Smooth muscle cell (in vitro differentiated cells): Measurements from ENCODE around the gene EHBP1L1. TPM values are rescaled to one million over a fixed set of nuclear protein-coding genes. Genes with fewer than 3 reads are reported as not detected.
"Not testable (repeated sequence)": the region's sequence is repeated elsewhere in the genome, so short reads cannot be mapped to it uniquely, and the experiment has no call there.

Experiments used
- DNase-seq: peaks from one replicate; lab custom pipeline; 2025; ENCODE audit not compliant: unreplicated experiment; lab: John Stamatoyannopoulos, UW
- H2AFZ ChIP-seq: fragments of 200-600 bp; sonication (generic); 2 replicates; pipeline ENCODE4 v1.6.0; 2016; ENCODE audit warnings: antibody characterized with exemption, low read depth, mild to moderate bottlenecking
- H3F3A ChIP-seq: fragments of 200-600 bp; sonication (generic); 2 replicates; pipeline ENCODE4 v1.6.0; 2017; ENCODE audit warnings: antibody characterized with exemption, low read depth
- H3K27ac ChIP-seq: fragments of 200-600 bp; sonication (generic); 2 replicates; pipeline ENCODE4 v1.5.1; 2016; ENCODE audit warnings: low read depth, mild to moderate bottlenecking
- H3K27me3 ChIP-seq: fragments of 200-600 bp; sonication (generic); 2 replicates; pipeline ENCODE4 v1.6.1; 2016; ENCODE audit warnings: low read depth, mild to moderate bottlenecking
- H3K36me3 ChIP-seq: fragments of 200-600 bp; sonication (generic); 2 replicates; pipeline ENCODE4 v1.5.1; 2016; ENCODE audit warnings: low read depth
- H3K4me1 ChIP-seq: fragments of 200-600 bp; sonication (generic); 2 replicates; pipeline ENCODE4 v1.5.1; 2016; ENCODE audit warnings: low read depth
- H3K4me2 ChIP-seq: fragments of 200-600 bp; sonication (generic); 2 replicates; pipeline ENCODE4 v1.6.0; 2016; ENCODE audit warnings: mild to moderate bottlenecking
- H3K4me3 ChIP-seq: fragments of 200-600 bp; sonication (generic); 2 replicates; pipeline ENCODE4 v1.5.1; 2016; ENCODE audit warnings: mild to moderate bottlenecking
- H3K79me2 ChIP-seq: fragments of 200-600 bp; sonication (generic); 2 replicates; pipeline ENCODE4 v1.6.0; 2016; ENCODE audit warnings: low read depth, mild to moderate bottlenecking
- H3K9ac ChIP-seq: fragments of 200-600 bp; sonication (generic); 2 replicates; pipeline ENCODE4 v1.6.0; 2016; ENCODE audit warnings: low read depth
- H3K9me3 ChIP-seq: fragments of 200-600 bp; sonication (generic); replicated peaks from 2 replicates; pipeline ENCODE4 v1.5.1; 2016; ENCODE audit warnings: low read depth
- H4K20me1 ChIP-seq: fragments of 200-600 bp; sonication (generic); 2 replicates; pipeline ENCODE4 v1.6.0; 2016; ENCODE audit warnings: low read depth
- WGBS: methylation state at CpG from one replicate; pipeline ENCODE4 v1.1.7; 2016; ENCODE audit warnings: low lambda C conversion rate; 5-methylcytosine and 5-hydroxymethylcytosine counted together
- polyA plus RNA-seq: library from polyadenylated mRNA; unstranded; fragments of >200 nt; fragmentation: Nextera tagmentation; extraction: Ambion mirVana; gene quantifications from 2 replicates; pipeline ENCODE4 v1.2.1, GENCODE V29; 2016
- total RNA-seq: library from RNA; depleted of rRNA; stranded (reverse); fragments of >200 nt; gene quantifications from 2 replicates; pipeline ENCODE4 v1.2.3, GENCODE V29; 2014
- TF ChIP-seq, protein P1 (sequence below): fragments of 200-600 bp; sonication (generic); IDR thresholded peaks from 2 replicates; pipeline ENCODE4 v1.5.1; 2017; ENCODE audit warnings: borderline replicate concordance, mild to moderate bottlenecking, antibody characterized with exemption; ENCODE audit not compliant: insufficient read depth, poor library complexity, severe bottlenecking

EHBP1L1 gene
- total and polyA plus RNA-seq, 2 experiments from 2014 or later, result 5.1 to 29.5 TPM

DNA sequence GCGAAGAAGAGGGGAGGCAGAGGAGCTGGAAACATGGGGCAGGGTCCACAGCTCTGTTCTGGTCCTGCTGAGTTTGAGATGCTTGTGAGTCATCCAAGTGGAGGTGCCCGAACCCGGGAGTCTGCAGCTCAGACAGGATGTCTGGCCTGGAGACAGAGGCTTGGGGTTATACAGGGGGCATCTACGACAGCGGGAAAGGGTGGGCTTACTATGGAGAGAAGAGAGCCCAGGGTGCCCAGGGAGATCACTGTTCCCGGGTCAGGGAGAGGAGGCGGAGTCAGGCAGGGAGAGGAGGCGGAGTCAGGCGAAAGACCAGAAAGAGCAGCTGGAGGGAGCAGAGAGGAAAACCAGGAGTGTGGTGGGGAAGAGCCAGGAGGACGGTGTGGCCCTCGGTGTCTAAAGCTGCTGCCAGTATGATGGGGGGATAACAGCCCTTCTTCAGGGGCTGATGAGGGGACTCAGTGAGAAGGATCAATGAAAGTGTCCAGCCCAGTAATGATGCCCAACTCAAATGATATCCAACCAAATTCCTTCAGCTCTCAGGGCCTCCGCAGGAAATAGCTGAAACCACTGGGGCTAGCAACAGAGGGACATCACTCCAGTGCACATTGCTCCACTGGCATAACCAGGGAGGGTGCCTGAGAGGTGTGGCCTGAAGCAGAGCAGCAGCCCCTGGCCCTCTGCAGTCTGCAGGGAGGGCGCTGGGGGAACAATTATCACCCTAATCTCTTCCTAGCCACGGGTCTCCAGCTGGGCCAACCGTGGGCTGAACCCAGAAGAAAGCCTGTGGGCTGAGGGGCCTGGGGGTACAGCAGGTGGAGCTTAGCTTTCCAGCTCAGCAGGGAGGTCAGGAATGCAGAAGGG lies 15.1 kb upstream of the EHBP1L1 start:
- H4K20me1 ChIP-seq, result no peaks in the 10 kb centered on the region
- peaks cover 5% of the 10 kb centered on the region for H3K79me2 ChIP-seq
- TF ChIP-seq, protein P1, sequence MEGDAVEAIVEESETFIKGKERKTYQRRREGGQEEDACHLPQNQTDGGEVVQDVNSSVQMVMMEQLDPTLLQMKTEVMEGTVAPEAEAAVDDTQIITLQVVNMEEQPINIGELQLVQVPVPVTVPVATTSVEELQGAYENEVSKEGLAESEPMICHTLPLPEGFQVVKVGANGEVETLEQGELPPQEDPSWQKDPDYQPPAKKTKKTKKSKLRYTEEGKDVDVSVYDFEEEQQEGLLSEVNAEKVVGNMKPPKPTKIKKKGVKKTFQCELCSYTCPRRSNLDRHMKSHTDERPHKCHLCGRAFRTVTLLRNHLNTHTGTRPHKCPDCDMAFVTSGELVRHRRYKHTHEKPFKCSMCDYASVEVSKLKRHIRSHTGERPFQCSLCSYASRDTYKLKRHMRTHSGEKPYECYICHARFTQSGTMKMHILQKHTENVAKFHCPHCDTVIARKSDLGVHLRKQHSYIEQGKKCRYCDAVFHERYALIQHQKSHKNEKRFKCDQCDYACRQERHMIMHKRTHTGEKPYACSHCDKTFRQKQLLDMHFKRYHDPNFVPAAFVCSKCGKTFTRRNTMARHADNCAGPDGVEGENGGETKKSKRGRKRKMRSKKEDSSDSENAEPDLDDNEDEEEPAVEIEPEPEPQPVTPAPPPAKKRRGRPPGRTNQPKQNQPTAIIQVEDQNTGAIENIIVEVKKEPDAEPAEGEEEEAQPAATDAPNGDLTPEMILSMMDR, result no peak
- no peak for DNase-seq
- H3K4me3 ChIP-seq, result no peak overlapping the region
- 18% methylated on average over 15 of the region's 15 CpGs for WGBS
- H3K27ac ChIP-seq, result peak overlapping the region; percentile 75
- no peaks in the 10 kb centered on the region for H3K36me3 ChIP-seq
- H3F3A ChIP-seq, result peaks cover 43% of the 10 kb centered on the region
- H3K4me1 ChIP-seq, result peaks cover 20% of the 10 kb centered on the region
- peak overlapping the region; percentile 57 for H3K4me2 ChIP-seq
- H3K9me3 ChIP-seq, result no peaks in the 10 kb centered on the region
- H3K9ac ChIP-seq, result no peak overlapping the region
- no peak overlapping the region for H2AFZ ChIP-seq
- H3K27me3 ChIP-seq, result no peaks in the 10 kb centered on the region

DNA sequence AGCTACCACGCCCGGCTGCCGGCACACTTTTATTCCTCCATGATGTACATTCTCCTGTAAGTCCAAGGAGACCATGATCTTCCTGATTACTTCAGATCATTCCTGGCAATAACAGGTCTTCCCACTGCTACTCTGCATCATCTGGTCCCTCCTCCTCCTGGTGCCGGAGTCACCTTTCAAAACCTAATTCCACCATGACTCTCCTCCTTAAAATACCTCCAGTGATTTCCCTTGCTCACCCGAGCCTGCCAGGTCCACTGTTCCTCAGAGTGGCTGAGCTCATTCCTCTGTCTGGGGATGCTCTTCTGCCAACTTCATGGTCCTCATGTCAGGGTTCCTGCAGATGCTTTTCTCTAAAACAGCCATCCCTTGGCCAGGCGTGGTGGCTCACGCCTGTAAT lies 13.8 kb upstream of the EHBP1L1 start:
- H3K79me2 ChIP-seq, result peaks cover 6% of the 10 kb centered on the region
- H3K4me1 ChIP-seq, result peaks cover 17% of the 10 kb centered on the region
- TF ChIP-seq, protein P1, result no peak
- H4K20me1 ChIP-seq, result no peaks in the 10 kb centered on the region
- H3F3A ChIP-seq, result peaks cover 36% of the 10 kb centered on the region
- no peaks in the 10 kb centered on the region for H3K9me3 ChIP-seq
- no peak overlapping the region for H2AFZ ChIP-seq
- no peak for DNase-seq
- no peak overlapping the region for H3K27ac ChIP-seq
- H3K9ac ChIP-seq, result no peak overlapping the region
- H3K4me2 ChIP-seq, result no peak overlapping the region
- H3K27me3 ChIP-seq, result no peaks in the 10 kb centered on the region
- 96% methylated on average over 7 of the region's 7 CpGs for WGBS
- H3K4me3 ChIP-seq, result no peak overlapping the region
- no peaks in the 10 kb centered on the region for H3K36me3 ChIP-seq

DNA sequence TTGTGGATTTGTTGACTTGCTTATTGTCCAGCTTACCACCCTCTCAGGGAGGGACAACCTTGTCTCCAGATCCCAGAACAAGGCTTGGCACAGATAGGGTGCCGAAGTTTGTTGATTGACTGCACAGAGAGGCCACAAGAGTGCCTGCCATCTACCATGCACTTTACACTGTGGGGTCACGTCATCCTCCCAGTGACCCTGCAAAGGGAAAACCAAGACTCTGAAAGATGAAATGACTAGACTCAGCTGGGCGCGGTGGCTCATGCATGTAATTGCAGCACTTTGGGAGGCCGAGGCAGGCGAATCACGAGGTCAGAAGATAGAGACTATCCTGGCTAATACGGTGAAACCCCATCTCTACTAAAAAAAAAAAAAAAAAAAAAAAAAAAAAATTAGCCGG lies 13.1 kb upstream of the EHBP1L1 start:
- no peak overlapping the region for H3K4me3 ChIP-seq
- WGBS, result 91% methylated on average over 9 of the region's 9 CpGs
- no peaks in the 10 kb centered on the region for H3K9me3 ChIP-seq
- H3K9ac ChIP-seq, result no peak overlapping the region
- H4K20me1 ChIP-seq, result no peaks in the 10 kb centered on the region
- no peak overlapping the region for H3K4me2 ChIP-seq
- H3F3A ChIP-seq, result peaks cover 34% of the 10 kb centered on the region
- H3K27me3 ChIP-seq, result no peaks in the 10 kb centered on the region
- no peaks in the 10 kb centered on the region for H3K36me3 ChIP-seq
- peaks cover 11% of the 10 kb centered on the region for H3K79me2 ChIP-seq
- H2AFZ ChIP-seq, result no peak overlapping the region
- no peak for DNase-seq
- TF ChIP-seq, protein P1, result no peak
- peaks cover 12% of the 10 kb centered on the region for H3K4me1 ChIP-seq
- H3K27ac ChIP-seq, result no peak overlapping the region

DNA sequence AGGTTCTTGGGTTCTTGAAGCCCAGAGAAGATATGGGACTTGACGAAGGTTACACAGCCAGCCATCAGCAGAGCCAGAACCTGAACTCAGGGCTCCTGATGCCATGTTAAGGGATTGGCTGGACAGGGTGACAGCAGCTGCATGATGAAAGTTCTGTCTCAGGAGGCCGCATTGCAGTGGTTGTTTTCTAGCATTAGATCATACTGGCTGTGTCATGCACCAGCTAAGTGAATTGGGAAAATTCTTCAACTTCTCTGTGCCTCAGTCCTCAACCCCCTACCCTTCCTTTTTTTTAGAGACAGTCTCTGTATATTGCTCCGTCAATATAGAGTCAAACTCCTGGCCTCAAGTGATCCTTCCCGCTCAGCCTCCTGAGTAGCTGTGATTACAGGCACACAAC lies 12.3 kb upstream of the EHBP1L1 start:
- WGBS, result 97% methylated on average over 4 of the region's 4 CpGs

DNA sequence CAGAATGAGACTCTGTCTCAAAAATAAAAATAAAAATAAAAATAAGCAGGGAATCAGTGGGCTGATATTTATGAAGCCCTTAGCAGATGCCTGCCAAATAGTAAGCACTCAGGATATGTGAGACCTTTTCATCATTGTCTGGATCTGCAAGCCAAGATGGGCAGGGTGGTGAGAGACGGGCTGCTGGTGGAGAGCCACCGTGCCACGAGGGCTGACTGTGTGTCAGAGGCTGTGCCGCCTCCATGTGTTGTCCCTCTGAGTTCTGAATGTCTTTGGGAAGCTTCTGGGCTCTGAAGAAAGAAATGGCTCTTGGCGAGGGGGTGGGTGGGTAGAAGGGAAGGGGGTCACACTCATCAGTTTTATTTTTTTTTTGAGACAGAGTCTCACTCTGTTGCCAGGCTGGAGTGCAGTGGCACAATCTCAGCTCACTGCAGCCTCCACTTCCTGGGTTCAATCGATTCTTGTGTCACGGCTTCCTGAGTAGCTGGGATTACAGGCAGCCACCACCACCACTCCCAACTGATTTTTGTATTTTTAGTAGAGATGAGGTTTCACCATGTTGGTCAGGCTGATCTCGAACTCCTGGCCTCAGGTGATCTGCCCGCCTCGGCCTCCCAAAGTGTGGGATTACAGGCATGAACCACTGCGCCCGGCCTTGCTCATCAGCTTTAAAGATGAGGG lies 10.8 kb upstream of the EHBP1L1 start:
- Histone ChIP-seq H3F3A (peaks cover 18% of the 10 kb centered on the region), H3K4me1 (peaks cover 14% of the 10 kb centered on the region), H3K79me2 (peaks cover 25% of the 10 kb centered on the region)
- H3K4me2 ChIP-seq, H3K27ac ChIP-seq, H3K4me3 ChIP-seq, H2AFZ ChIP-seq, H3K9me3 ChIP-seq, DNase-seq, H4K20me1 ChIP-seq, H3K9ac ChIP-seq, H3K27me3 ChIP-seq, H3K36me3 ChIP-seq: not testable (repeated sequence)
- 92% methylated on average over 11 of the region's 12 CpGs for WGBS

More for the DNA sequence above, 12.3 kb upstream of the EHBP1L1 start:
- no peaks in the 10 kb centered on the region for H4K20me1 ChIP-seq
- H3K4me1 ChIP-seq, result peaks cover 12% of the 10 kb centered on the region
- no peaks in the 10 kb centered on the region for H3K27me3 ChIP-seq
- H3K27ac ChIP-seq, result no peak overlapping the region
- no peaks in the 10 kb centered on the region for H3K9me3 ChIP-seq
- peaks cover 32% of the 10 kb centered on the region for H3F3A ChIP-seq
- no peak for DNase-seq
- no peak overlapping the region for H3K9ac ChIP-seq
- H3K4me3 ChIP-seq, result no peak overlapping the region
- TF ChIP-seq, protein P1, result no peak
- H3K4me2 ChIP-seq, result no peak overlapping the region
- peaks cover 19% of the 10 kb centered on the region for H3K79me2 ChIP-seq
- no peaks in the 10 kb centered on the region for H3K36me3 ChIP-seq
- no peak overlapping the region for H2AFZ ChIP-seq
